ENCODE results near the gene CFAP77. TPM values are rescaled to one million over a fixed set of nuclear protein-coding genes. Genes with fewer than 3 reads are reported as not detected.

CFAP77 gene
- total and polyA plus RNA-seq, 10 of the 15 experiments (the other 5 are each of a cell fraction or from before 2014, with no cell fraction given): 0.33 TPM; not detected in 9

DNA sequence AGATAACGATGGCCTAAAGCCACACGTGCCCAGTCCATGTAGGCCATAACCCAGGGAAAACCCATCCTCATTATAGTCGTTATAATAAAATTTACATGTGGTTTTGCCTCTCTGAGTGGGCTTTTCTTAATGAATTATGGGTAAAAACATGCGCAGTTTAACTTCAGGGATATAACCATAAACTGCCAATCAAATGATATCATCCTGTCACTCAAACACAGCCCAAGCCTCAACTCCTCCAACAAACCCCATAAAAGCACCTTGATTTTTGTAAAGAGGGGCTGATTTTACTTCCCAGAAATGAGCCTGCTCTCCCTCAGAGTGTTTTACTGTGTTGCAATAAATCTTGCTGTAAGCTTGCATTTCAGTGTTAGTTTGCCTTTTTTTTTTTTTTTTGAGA lies 39.4 kb upstream of the CFAP77 start:
- H3K9me3 ChIP-seq (replicated peaks; ENCODE audit: control insufficient read depth, insufficient read depth, low read length): no peaks in the 10 kb centered on the region
- BruUV-seq (replicated peaks): no TSS peak
- peaks cover 18% of the 10 kb centered on the region for H3K4me1 ChIP-seq (ENCODE audit: control insufficient read depth, insufficient read depth, low read length)
- H2AFZ ChIP-seq (ENCODE audit: control insufficient read depth, low read depth, low read length): no peak overlapping the region
- no peak overlapping the region for H3K4me3 ChIP-seq
- no peaks in the 10 kb centered on the region for H3K27me3 ChIP-seq (replicated peaks in 1 of 2; ENCODE audit: control insufficient read depth in 2 of 2, insufficient read depth in 2 of 2, low read length in 1 of 2)
- FAIRE-seq: no peak
- TF ChIP-seq ZNF622 (IDR thresholded peaks at IDR 0.05) (no peak), POLR2AphosphoS2 (IDR thresholded peaks at IDR 0.05; ENCODE audit: low read depth, low read length) (no peak)
- TF ChIP-seq, protein P1, sequence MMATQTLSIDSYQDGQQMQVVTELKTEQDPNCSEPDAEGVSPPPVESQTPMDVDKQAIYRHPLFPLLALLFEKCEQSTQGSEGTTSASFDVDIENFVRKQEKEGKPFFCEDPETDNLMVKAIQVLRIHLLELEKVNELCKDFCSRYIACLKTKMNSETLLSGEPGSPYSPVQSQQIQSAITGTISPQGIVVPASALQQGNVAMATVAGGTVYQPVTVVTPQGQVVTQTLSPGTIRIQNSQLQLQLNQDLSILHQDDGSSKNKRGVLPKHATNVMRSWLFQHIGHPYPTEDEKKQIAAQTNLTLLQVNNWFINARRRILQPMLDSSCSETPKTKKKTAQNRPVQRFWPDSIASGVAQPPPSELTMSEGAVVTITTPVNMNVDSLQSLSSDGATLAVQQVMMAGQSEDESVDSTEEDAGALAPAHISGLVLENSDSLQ (IDR thresholded peaks at IDR 0.05): peak; percentile 65
- TF ChIP-seq, protein P2, sequence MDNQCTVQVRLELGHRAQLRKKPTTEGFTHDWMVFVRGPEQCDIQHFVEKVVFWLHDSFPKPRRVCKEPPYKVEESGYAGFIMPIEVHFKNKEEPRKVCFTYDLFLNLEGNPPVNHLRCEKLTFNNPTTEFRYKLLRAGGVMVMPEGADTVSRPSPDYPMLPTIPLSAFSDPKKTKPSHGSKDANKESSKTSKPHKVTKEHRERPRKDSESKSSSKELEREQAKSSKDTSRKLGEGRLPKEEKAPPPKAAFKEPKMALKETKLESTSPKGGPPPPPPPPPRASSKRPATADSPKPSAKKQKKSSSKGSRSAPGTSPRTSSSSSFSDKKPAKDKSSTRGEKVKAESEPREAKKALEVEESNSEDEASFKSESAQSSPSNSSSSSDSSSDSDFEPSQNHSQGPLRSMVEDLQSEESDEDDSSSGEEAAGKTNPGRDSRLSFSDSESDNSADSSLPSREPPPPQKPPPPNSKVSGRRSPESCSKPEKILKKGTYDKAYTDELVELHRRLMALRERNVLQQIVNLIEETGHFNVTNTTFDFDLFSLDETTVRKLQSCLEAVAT (IDR thresholded peaks at IDR 0.05): no peak
- no peak overlapping the region for H3K9ac ChIP-seq (ENCODE audit: control insufficient read depth, insufficient read depth, low read length)
- H3K79me2 ChIP-seq (ENCODE audit: control insufficient read depth, insufficient read depth, low read length): no peaks in the 10 kb centered on the region
- WGBS (ENCODE audit: insufficient coverage, insufficient replicate concordance, low lambda C conversion rate, missing lambda C conversion rate): 11% methylated on average over 4 of the region's 4 CpGs
- H3K4me2 ChIP-seq (ENCODE audit: control insufficient read depth, insufficient read depth): no peak overlapping the region
- H4K20me1 ChIP-seq (ENCODE audit: control insufficient read depth, insufficient read depth): no peaks in the 10 kb centered on the region
- CTCF ChIA-PET: interaction anchor here (1.2 kb wide), 1 partner anchor 13 kb away, joined by 3 read pairs; no protein-coding TSS in a partner anchor
- DNase-seq (ENCODE audit: low read depth, low spot score): no peak
- no peak for ATAC-seq
- POLR2A ChIA-PET: no interaction called here
- no peak overlapping the region for H3K27ac ChIP-seq (ENCODE audit: control insufficient read depth, insufficient read depth)
- intact Hi-C loops (cut with micrococcal nuclease; ENCODE audit: unreplicated experiment): no loop called here
- RAD21 ChIA-PET (ENCODE audit: unreplicated experiment): no interaction called here
- SMC1A ChIA-PET (ENCODE audit: uncharacterized antibody, unreplicated experiment): interaction anchor here (4.1 kb wide), 1 partner anchor 12 kb away, joined by 41 read pairs; no protein-coding TSS in a partner anchor
- in situ Hi-C loops (cut with MboI): no loop called here
- no peaks in the 10 kb centered on the region for H3K36me3 ChIP-seq (ENCODE audit: control insufficient read depth in 2 of 2, insufficient read depth in 2 of 2, low read length in 1 of 2)
